Adrenal gland (tissue), 12 donors: ENCODE data around the gene CXCR6. TPM values are rescaled to one million over a fixed set of nuclear protein-coding genes. Genes with fewer than 3 reads are reported as not detected.

Experiments used
- DNase-seq, 7 donors: peaks; one replicate each; pipeline ENCODE4 v3.0.0-alpha.2; 2019 to 2020
- H3K27ac ChIP-seq, 5 donors: fragments of 200-600 bp; sonication (generic) in 4 of 5; 1 replicate in 3 of 5; 2 replicates in 2 of 5; pipeline versions ENCODE4 v1.5.1 to v1.8.0; 2016 to 2020; ENCODE audit warnings: mild to moderate bottlenecking in 1 of 5
- H3K27me3 ChIP-seq: fragments of 200-600 bp; 2 replicates; pipeline ENCODE4 v1.8.0; 2021
- H3K36me3 ChIP-seq, 2 donors: fragments of 200-600 bp; replicated peaks in 1 of 2; 1 replicate in 1 of 2; 2 replicates in 1 of 2; pipeline versions ENCODE4 v1.5.1 to v1.8.0; 2018 to 2022
- H3K4me1 ChIP-seq, 2 donors: fragments of 200-600 bp; replicated peaks in 1 of 2; 1 replicate in 1 of 2; 2 replicates in 1 of 2; pipeline versions ENCODE4 v1.5.1 to v1.8.0; 2018 to 2021
- H3K4me3 ChIP-seq, 4 donors: fragments of 200-600 bp; sonication (generic) in 3 of 4; one replicate each; pipeline ENCODE4 v1.5.1; 2016 to 2018
- H3K9me3 ChIP-seq, 3 donors: fragments of 200-600 bp; sonication (generic) in 1 of 3; replicated peaks in 1 of 3; 1 replicate in 2 of 3; 2 replicates in 1 of 3; pipeline versions ENCODE4 v1.5.1 to v1.8.0; 2016 to 2021
- POLR2A ChIP-seq, 2 donors: fragments of 450-650 bp; IDR thresholded peaks; one replicate each; pipeline ENCODE4 v1.6.1; 2017; ENCODE audit warnings: antibody characterized with exemption in 2 of 2, mild to moderate bottlenecking in 2 of 2, moderate library complexity in 1 of 2
- WGBS, 4 donors: extraction: QIAGEN DNeasy Blood & Tissue Kit in 2 of 4; methylation state at CpG; one replicate each; pipeline versions ENCODE4 v1.1.5 to v1.1.7; 2013 to 2017; 5-methylcytosine and 5-hydroxymethylcytosine counted together
- intact Hi-C, 2 donors: fragments of 100-400 bp; cut with DNase I; formaldehyde crosslinking; loops; one replicate each; pipeline versions ENCODE4 v1.14.1 to v1.15.0; 2022 to 2023
- polyA plus RNA-seq, 3 donors: library from polyadenylated mRNA; stranded (reverse); fragments of 200-250 nt in 2 of 3; fragments of 350-450 nt in 1 of 3; fragmentation: Illumina TruSeq in 1 of 3; extraction: RNeasy Lipid Tissue Mini Kit (QIAGEN cat#74804) in 1 of 3; gene quantifications; one replicate each; pipeline ENCODE4 v1.2.3, GENCODE V29; 2013 to 2014
- total RNA-seq, 9 donors: library from RNA; depleted of rRNA in 4 of 9; stranded (reverse); fragments of >200 nt in 4 of 9; fragments of 120-200 nt in 1 of 9; fragmentation: NEBNext Ultra II Directional in 1 of 9; extraction: Animal tissue kit (Norgen Biotek cat#: 25700) in 1 of 9; gene quantifications; one replicate each; pipeline versions ENCODE4 v1.1.0 to v1.2.4, GENCODE V29; 2013 to 2023
- TF ChIP-seq, protein P1 (sequence below), 6 experiments: fragments of 450-650 bp in 4 of 6; fragments of 200-600 bp in 2 of 6; sonication (generic) in 1 of 6; IDR thresholded peaks; 1 replicate in 5 of 6; 2 replicates in 1 of 6; pipeline versions ENCODE4 v1.5.1 to v1.8.0; 2016 to 2021; ENCODE audit warnings: antibody characterized with exemption in 6 of 6, mild to moderate bottlenecking in 2 of 6, moderate library complexity in 1 of 6
- donor health status: healthy with polysubstance abuse.
- donor health status: Bipolar disorder and iron deficiency.
- donor health status: DM: yes; HTN: yes; CAD: no.
- donor health status: DM: no; HTN: no; CAD: no.
- donor health status: DM: no; HTN: no; CAD: no.
- donor health status: DM: yes; HTN: yes; CAD: no.

The CXCR6 gene
- total and polyA plus RNA-seq, 12 donors, result 0.28 to 2.9 (median 0.54) TPM; not detected in 1

DNA sequence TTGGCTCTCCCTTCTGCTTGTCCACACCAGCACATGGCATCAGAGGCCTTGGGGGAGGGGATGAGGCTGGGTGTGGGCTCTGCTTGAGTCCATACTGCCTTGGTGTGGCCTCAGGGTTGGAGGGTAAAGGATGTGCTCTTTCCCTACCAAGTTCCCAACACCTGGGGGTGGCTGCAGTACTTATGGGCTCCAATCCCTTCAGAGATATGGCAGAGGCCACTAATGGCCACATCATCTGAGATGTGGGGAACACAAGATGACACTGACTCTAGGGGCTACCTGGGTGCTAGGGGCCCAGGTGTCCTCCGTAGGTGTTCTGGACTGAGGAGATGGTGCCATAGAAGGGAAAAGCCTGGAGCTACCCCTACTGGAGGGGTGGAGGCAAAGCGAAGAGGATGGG is 6.9 kb downstream of the CXCR6 start:
- no peaks in the 10 kb centered on the region for H3K27me3 ChIP-seq
- 90 to 100% (median 99%) methylated on average over 1 to 2 of the region's 2 CpGs for WGBS, 4 donors
- TF ChIP-seq, protein P1, sequence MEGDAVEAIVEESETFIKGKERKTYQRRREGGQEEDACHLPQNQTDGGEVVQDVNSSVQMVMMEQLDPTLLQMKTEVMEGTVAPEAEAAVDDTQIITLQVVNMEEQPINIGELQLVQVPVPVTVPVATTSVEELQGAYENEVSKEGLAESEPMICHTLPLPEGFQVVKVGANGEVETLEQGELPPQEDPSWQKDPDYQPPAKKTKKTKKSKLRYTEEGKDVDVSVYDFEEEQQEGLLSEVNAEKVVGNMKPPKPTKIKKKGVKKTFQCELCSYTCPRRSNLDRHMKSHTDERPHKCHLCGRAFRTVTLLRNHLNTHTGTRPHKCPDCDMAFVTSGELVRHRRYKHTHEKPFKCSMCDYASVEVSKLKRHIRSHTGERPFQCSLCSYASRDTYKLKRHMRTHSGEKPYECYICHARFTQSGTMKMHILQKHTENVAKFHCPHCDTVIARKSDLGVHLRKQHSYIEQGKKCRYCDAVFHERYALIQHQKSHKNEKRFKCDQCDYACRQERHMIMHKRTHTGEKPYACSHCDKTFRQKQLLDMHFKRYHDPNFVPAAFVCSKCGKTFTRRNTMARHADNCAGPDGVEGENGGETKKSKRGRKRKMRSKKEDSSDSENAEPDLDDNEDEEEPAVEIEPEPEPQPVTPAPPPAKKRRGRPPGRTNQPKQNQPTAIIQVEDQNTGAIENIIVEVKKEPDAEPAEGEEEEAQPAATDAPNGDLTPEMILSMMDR (IDR thresholded peaks at IDR 0.05), result no peak
- no peak for TF ChIP-seq POLR2A (IDR thresholded peaks at IDR 0.05)
- H3K36me3 ChIP-seq, result peaks cover 0 to 81% of the 10 kb centered on the region in 2 donors
- no peaks in the 10 kb centered on the region for H3K4me1 ChIP-seq
- no peaks in the 10 kb centered on the region for H3K9me3 ChIP-seq
- intact Hi-C loops, result no loop called here
- peak in 1 of 7 donors; percentile 25 for DNase-seq
- no peak overlapping the region for H3K27ac ChIP-seq
- no peak overlapping the region for H3K4me3 ChIP-seq

DNA sequence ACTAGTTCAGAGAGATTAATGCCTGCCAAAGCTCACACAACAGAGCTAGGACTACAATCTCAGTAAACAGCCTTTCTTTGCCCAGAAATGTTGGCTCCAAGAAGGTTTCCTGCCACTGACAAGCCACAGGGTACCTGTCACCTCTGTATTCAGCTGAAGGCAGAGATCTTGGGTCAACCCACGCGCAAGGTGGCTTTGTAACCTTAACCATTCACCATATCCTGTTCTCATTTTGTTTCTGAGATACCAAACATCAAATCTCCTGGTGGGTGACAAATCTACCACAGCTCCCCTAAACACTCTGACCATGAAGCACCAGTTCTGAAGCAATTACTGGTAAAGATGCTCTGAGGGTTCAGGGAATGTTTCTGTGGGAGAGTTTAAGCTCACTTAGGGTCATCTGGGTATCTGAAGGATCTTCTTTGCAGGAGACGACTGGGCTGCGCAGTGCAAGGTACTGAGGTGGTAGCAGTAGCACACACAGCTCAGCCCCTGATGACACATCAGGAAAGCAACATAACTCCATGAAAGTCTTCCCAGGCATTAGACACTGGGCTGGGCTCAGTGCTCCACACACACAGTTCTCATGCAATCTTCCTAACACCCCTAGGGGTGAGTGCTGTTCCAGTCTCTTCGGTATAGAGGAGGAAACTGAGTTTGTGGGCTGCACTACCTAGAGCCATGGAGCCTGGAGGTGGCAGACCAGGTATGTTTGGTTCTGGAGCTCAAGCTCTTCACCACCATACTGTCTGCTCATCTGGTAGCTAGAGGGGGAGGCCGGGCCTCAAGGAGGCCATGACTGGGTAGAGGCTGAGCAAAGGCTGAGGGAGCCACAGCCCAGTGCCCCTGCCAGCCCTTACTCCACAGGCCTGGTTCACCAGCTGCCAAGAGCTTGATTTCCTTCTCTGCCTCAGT is 7.7 kb downstream of the CXCR6 start:
- Histone ChIP-seq H3K36me3 (peaks cover 0 to 89% of the 10 kb centered on the region in 2 donors), H3K4me1 (no peaks in the 10 kb centered on the region), H3K4me3 (no peak overlapping the region), H3K27ac (no peak overlapping the region), H3K9me3 (no peaks in the 10 kb centered on the region), H3K27me3 (no peaks in the 10 kb centered on the region)
- peak in 1 of 7 donors; percentile 48 for DNase-seq
- WGBS, 4 donors, result 95 to 100% (median 97%) methylated on average over 4 to 6 of the region's 6 CpGs
- intact Hi-C loops, result no loop called here
- TF ChIP-seq POLR2A (IDR thresholded peaks at IDR 0.05), result no peak
- TF ChIP-seq, protein P1 (IDR thresholded peaks at IDR 0.05), result no peak

DNA sequence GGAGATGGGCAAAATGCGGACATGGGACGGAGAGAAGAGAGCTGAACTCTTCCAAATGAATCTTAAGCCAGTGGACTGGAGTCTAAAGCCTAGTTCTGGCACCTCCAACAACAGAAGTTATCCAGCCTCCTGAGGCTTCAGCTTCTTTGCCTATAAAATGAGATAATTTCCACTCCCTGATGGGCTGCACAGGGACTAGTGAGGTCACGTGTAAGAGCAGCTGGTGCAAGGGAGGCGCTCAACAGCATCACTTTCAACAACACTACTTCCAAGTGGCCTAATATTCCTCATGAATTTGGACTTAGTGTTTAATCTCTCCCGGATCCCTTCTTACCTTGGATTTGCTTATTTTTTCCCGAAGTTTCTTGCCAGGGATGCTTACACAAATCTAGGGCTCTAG is 8.7 kb downstream of the CXCR6 start:
- Histone ChIP-seq H3K27ac (no peak overlapping the region), H3K36me3 (peaks cover 0 to 92% of the 10 kb centered on the region in 2 donors), H3K27me3 (no peaks in the 10 kb centered on the region), H3K4me3 (no peak overlapping the region), H3K9me3 (no peaks in the 10 kb centered on the region), H3K4me1 (no peaks in the 10 kb centered on the region)
- DNase-seq, result no peak
- WGBS, 4 donors, result 89 to 98% (median 95%) methylated on average over 6 of the region's 6 CpGs
- no peak for TF ChIP-seq POLR2A (IDR thresholded peaks at IDR 0.05)
- TF ChIP-seq, protein P1 (IDR thresholded peaks at IDR 0.05), result no peak
- intact Hi-C loops, result no loop called here

DNA sequence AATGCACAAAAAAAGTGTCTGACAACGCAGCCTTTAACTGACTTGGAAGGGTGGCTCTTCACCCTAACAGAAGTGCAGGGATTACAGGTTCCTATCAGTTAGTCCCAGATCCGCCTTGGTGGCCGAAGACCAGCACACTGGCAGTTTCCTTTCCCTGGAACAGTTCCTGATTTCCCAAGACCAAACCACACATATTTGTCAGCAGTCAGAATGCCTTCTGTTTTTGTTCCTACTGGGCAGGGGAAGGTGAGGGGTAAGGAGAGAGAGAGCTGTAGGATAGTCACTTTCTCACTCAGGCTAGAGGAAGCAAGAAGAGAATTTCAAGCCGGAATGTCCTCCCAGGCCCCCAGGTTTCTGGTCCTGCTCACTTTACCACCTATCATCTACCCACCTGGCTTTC is 9.2 kb downstream of the CXCR6 start:
- no peaks in the 10 kb centered on the region for H3K27me3 ChIP-seq
- no peak for DNase-seq
- TF ChIP-seq, protein P1 (IDR thresholded peaks at IDR 0.05), result no peak
- no peak for TF ChIP-seq POLR2A (IDR thresholded peaks at IDR 0.05)
- WGBS, 4 donors, result 70 to 92% (median 87%) methylated on average over 4 of the region's 4 CpGs
- intact Hi-C loops, result no loop called here
- H3K27ac ChIP-seq, result no peak overlapping the region
- H3K4me3 ChIP-seq, result no peak overlapping the region
- peaks cover 0 to 92% of the 10 kb centered on the region in 2 donors for H3K36me3 ChIP-seq
- H3K4me1 ChIP-seq, result no peaks in the 10 kb centered on the region
- no peaks in the 10 kb centered on the region for H3K9me3 ChIP-seq
